GM18861 (cell line): Measurements from ENCODE around the gene SLC2A5.
"Not testable (repeated sequence)": the region's sequence is repeated elsewhere in the genome, so short reads cannot be mapped to it uniquely, and the experiment has no call there.

Experiments used
- ATAC-seq: cut with Tn5 transposase; IDR thresholded peaks from one replicate; pipeline ENCODE4 v1.9.1; 2021; ENCODE audit not compliant: unreplicated experiment

The SLC2A5 gene

GRCh38 chr1:9038881-9039760, 30.3 kb downstream of the SLC2A5 start:
- ATAC-seq, result no peak

GRCh38 chr1:9038338-9038650, 31.1 kb downstream of the SLC2A5 start:
- ATAC-seq, result no peak

- ATAC-seq, result no peak
Observed at GRCh38 chr1:9037476-9038337, 31.7 kb downstream of the SLC2A5 start.

DNA sequence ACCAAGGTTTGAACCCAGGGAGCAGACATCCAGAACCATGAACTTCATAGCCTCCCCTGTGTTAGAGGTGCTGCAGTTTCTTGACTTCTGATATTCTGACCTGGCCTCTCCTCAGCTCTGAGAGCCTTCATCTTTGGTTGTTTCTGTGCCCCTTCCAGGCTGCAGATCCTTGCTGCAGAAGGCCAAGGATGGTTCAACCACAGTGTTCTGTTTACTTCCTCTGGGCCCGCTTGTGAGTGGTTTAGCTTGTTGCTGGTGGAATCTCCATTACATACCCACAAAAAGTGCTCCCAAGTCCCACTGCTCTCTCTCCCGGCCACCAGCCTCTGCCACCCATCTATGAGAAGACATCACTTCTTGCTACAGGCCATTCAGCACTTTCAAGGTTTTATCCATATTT, 34.2 kb downstream of the SLC2A5 start:
- ATAC-seq, result no peak

- ATAC-seq, result no peak
Observed at GRCh38 chr1:9033363-9033762, 36.1 kb downstream of the SLC2A5 start.

DNA sequence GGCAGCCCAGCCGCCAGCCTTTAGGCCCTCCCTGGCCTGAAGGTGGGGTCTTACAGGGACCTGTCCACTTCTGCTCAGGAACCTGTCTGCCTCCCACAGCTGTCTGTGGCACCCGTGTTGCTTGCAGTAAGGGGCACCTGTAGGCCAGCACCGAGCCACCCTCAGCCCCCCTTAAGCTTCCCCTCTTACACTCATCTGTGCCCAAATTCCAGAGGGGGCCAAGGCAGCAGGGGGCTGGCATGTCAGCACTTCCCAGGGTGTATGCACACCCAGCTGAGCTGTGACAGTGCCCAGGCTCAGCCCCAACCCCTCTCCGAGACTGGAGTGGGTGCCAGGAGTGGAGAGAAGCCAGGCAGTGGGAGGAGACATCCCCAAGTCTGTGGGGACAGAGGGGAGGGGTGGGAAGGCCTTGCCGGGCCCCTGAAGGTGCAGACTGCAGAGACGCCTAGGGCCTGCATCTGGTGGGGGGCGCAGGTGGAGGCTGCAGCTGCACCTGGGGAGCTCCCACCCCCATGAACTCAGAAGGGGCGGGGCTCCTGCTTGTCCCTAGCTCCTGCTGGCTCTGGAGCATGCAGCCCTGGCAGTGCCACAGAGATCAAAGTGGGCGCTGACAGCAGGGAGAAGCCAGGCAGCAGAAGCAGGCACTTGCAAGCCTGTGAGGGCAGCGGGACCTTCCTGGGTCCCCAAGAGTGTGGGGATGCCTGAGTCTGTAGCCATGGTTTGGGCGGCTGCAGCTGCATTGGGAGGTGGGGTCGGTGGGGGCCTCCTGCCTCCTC, 37.8 kb downstream of the SLC2A5 start:
- no peak for ATAC-seq

- not testable (repeated sequence) for ATAC-seq
Observed at GRCh38 chr1:9031077-9031476, 38.4 kb downstream of the SLC2A5 start.

DNA sequence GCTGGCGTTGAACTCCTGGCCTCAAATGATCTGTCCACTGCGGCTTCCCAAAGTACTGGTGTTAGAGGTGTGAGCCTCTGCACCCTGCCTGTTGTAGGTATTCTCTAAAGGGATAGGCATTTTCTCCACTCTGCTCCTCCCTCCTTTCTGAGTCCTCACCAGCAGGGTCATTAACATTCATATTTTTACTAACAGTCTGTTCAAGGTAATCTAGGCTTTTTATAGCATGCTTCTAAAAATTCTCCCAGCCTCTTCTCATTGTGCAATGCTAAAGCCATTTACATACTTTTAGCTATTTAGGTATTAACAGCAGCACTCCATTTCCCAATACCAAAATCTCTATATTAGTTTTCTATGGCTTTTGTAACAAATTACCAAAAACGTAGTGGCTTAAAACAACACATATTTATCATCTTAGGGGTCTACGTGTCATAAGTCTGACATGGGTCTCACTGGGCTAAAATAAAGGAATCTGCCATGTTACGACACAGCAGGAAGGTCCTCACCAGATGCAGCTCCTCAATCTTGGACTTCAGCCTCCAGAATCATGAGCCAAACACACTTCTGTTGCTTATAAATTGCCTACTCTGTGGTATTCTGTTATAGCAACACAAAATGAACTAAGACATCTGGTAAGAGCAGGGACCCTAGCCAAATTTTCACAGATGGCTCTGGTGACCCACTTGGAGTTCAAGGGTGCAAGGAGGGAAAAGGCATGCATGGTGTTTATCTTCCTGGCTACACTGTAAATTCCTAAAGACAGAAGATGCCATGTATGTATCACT, 40.3 kb downstream of the SLC2A5 start:
- ATAC-seq, result no peak

DNA sequence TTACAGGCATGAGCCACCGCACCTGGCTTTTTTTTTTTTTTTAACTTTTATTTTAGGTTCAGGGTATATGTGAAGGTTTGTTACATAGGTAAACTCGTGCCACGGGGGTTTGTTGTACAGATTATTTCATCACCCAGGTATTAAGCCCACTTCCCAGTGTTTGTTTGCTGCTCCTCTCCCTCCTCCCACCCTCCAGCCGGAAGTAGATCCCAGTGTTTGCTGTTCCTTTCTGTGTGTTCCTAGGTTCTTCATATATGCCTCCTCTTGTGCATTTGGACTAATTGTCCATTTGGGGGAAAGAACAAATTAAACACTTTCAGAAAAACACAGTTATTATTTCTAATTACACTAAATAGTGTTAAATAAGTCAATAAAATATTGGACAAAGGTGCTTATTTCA, 42.1 kb downstream of the SLC2A5 start:
- no peak for ATAC-seq

DNA sequence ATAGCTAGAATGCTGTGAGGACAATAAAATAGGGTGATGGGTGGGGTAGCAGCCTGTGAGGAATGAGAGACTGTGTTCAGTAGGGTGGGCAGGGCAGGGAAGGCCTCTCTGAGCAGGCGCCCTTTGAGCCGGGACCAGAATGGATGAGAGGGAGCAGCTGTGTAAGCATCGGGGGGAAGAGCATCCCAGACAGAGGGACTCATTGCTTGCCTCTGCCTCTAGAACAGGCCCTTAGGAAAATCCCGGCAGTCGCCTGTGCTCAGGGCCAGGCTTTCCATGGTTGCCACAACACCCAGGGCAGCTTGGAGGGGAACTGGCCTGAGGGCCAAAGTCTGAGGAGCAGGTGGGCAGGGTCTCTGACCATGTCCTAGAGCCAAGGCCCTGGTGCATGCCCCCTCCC, 44.0 kb downstream of the SLC2A5 start:
- no peak for ATAC-seq

DNA sequence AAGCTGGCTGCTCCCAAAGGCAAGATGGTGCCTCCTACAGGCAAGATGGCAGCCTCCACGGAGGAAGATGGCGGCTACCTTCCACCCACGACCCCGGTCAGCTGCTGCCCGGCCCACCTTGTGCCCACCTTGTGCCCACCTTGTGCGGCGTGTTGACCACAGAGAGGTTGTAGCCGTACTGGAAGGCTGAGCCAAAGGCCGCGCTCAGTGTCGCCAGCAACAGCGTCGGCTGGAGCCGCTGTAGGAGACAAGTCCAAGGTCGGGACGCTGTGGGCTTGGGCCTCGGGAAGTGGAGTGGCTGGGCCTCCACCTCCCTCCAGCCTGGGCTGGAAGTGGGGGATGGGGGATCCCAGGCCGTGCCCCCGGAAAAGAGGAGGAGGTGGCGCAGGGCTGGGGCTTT, 44.6 kb downstream of the SLC2A5 start:
- no peak for ATAC-seq

GRCh38 chr1:9022773-9023172, 46.7 kb downstream of the SLC2A5 start:
- ATAC-seq, result no peak

DNA sequence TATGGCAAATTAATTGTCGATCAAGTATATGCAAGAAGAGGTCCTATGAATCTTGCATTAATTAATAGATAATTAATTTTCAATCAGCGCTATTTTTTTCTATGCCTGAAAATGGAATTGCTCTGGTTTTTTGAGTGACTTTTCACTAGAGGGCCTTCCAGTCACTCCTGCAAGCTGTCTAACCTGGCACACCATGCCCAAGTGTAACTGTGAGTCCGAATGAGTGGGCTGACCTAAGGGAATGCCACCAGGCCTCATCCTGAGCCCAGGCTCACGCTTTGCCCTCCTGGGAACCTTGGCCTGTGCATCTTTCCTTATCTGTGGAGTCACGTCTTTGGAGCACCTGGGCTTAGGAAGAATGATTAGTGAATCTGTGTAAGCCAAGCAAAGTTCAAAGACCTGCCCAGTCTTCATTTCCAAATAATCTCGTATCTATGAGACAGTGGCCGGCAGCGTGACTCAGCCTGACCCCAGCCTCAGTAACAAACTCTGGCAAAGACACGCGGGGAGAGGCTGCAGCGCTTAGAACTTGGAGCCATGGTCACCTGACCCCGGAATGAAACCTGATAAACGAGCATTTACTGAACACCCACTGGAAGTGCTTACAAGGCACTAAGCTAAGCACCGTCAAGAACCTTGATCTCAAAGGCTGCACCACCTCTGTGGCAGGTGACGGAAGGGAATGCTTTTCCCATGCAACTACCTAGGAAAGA, 47.3 kb downstream of the SLC2A5 start:
- not testable (repeated sequence) for ATAC-seq

DNA sequence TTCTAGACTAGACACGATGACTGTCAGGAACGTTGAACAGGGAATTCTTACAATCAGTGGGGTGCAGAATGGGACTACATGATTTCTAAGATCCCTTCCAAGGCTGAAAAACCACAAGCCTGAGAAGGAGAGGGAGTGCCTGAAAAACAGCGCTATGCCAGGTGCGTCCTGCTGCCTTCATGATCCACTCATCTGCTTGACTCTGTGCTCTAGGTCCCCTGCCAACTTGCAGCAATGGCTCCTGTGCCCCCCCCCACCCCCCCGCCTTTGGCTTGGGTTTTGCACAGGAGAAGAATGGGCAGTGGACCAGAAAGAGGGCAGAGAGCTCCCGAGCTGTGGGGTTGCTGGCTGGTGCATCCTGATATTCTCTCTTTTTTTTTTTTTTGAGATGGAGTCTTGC, 49.1 kb downstream of the SLC2A5 start:
- ATAC-seq, result no peak

GRCh38 chr1:9019896-9020295, 49.5 kb downstream of the SLC2A5 start:
- ATAC-seq, result no peak

- no peak for ATAC-seq
Observed at GRCh38 chr1:9018333-9018732, 51.1 kb downstream of the SLC2A5 start.

- no peak for ATAC-seq
Observed at GRCh38 chr1:9016455-9016854, 53.0 kb downstream of the SLC2A5 start.

DNA sequence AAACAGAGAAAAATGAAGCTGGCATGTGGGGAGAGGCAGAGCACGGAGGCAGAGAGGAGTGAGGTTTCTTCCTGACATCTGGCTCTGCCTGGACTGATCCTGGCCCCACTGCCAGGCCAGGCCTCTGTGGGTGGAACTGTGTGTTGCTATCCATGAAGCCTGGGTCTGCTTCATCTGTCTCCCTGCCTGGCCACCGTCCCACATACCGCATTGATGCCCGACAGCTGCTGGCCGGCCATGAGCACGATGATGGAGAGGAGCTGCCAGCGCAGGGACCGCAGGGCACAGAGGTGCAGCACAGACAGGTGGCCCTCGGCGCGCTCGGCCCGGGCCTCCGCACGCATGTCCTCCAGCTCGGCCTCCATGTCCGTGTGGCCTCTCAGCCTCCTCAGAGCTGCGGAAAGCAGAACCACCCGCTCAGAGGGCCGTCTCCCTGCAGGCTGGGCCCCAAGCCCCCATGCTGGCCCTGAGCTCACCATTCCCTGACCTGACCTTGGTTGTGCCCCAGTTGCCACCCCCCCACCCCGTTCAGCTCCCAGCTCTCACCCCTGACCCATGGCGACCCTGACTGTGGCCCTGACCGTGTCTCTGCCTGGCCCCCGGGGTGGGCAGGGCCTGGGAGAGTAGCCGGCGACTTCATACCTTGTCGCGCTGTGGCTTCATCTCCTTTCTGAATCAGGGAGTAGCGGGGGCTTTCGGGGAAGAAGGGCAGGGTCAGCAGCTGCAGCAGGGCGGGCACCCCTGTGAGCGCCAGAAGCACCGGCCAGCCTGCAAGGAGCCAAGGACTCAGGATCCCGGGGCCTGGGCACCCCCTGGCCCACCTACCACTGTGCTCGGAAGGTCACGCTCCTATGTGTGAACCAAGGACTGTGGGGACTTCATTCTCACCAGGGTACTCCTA, 54.7 kb downstream of the SLC2A5 start:
- no peak for ATAC-seq

GRCh38 chr1:9013819-9014218, 55.6 kb downstream of the SLC2A5 start:
- no peak for ATAC-seq
